DMS53 (cell line): ENCODE measurements around the gene AOC2.
"Not testable (repeated sequence)": the region's sequence is repeated elsewhere in the genome, so short reads cannot be mapped to it uniquely, and the experiment has no call there.

ENCODE experiments used
- DNase-seq: peaks from one replicate; lab custom pipeline; 2025; lab: John Stamatoyannopoulos, UW

The AOC2 gene

GRCh38 chr17:42883802-42884558 is 39.6 kb downstream of the AOC2 start:
- no peak for DNase-seq

- not testable (repeated sequence) for DNase-seq
These were observed 41.4 kb downstream of the AOC2 start for GRCh38 chr17:42885806-42886205.

DNA sequence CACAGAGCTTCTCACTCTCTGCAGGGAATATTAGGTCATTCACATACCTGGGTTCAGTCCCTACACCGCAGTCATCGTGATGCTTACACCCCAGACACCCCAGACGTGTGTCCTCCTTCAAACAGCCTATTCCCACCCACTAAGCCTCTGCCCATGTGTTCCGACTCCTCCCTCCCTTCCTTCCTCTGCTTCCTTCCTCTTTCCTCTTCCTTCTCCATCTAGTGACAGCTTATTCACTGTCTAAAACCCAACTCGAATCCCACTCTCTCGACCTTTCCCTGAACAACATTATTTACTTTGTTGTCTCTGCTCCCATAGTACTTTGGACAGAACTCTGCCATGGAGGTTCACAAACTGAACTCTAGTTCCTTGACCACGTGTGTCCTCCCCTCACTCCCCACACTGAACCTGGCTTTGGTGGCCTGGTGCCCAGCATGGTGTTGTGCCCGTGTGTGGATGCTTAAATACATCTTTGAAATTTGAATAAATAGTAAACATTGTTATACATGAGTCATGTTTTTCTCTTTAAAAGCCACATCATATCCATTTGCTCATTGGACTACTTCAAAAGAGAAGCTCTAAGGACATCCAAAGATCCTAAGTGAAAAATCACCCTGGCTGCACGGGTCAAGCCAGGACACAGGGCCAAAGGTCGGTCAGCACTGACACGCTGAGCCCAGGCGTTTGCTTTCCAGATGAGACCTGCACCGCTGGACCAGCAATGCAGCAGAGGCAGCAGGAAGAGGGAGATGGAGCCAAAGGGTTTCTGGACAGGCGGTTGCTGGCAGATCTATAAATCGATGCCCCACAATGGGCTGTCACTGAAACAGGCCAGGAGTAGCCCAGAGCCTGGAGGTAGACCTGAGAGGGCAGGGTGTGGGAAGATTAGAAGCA is 42.1 kb downstream of the AOC2 start:
- peak; percentile 27 for DNase-seq

- no peak for DNase-seq
These were observed 45.4 kb downstream of the AOC2 start for GRCh38 chr17:42889809-42890208.

DNA sequence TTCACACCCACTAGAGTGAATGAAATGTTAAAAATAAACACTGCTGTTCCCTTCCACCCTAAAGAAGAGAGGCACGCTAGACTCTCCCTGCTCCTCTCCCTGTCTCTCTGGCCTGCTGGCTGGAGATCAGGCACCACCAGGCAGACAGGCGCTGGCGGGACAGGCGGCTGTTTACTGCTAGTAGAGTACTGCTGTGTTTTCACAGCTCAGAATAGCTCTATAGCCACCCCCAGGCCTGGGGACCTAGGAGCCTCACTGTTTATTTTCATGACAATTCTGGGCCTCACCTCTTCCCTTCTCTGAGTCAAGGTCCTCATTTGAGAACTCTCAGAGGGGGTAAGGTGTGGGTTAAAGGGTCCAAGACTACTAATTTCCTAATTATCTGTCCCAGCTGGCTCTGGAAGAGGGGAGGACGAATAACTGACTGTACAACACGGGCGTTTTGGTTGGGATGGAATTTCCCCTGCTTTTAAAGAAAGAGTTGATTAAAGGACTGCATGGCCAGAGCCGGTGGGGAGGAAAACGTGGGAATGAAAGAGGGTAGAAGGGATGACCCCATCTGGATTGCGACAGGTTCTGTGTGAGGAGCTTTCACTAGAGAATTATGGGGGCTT is 47.3 kb downstream of the AOC2 start:
- DNase-seq, result peak; percentile 27

DNA sequence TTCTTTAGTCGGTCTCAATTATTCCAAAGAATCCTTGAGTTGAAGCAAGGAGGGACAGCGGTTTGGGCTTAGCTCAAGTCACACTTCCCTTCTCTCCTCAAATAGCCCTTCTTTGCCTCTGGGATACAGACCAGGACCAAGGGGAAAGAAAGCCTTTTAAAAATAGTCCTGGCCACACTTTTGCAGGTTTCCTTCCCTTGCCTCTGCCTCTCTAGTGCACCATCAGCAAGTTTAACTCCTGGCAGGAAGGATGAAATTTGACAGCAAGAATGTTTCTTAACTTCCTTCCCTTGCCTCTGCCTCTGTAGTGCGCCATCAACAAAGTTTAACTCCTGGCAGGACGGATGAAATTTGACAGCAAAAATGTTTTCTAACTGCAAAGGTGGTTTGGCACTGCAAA is 49.0 kb downstream of the AOC2 start:
- DNase-seq, result no peak

- peak; percentile 28 for DNase-seq
These were observed 50.2 kb downstream of the AOC2 start for GRCh38 chr17:42894283-42895184.

GRCh38 chr17:42895185-42895555 is 50.8 kb downstream of the AOC2 start:
- DNase-seq, result peak; percentile 65

DNA sequence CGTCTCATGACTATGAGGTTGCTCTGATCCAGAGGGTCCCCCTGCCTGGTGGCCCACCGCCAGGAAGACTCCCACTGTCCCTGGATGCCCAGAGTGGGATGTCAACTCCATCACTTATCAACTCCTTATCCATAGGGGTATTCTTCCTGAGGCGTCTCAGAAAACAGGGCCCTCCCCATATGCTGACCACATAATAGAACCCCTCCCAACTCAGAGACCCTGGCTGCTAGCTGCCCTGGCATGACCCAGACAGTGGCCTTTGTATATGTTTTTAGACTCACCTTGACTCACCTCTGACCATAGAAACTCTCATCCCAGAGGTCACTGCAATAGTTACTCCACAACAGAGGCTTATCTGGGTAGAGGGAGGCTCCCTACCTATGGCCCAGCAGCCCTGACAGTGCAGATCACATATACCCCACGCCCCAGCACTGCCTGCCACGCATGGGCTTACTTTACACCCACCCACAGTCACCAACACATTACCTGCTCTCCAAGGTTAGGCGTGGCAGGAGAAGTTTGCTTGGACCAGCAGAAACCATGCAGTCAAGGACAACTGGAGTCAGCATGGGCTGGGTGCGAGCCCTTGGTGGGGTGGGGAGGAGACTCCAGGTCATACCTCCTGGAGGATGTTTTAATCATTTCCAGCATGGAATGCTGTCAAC is 53.9 kb downstream of the AOC2 start:
- DNase-seq, result no peak

DNA sequence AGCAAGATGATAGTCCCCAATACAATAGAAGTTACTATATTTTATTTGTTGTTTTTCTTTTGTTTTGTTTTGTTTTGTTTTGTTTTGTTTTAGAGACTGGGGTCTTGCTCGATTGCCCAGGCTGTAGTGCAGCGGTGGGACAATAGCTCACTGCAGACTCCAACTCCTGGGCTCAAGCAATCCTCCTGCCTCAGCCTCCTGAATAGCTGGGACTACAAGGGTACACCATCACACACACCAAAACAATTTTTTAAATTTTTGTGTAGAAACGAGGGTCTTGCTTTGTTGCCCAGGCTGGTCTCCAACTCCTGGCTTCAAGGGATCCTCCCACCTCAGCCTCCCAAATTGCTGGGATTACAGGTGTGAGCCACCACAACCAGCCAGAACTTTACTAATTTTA is 55.6 kb downstream of the AOC2 start:
- DNase-seq, result not testable (repeated sequence)
